GM19452 (cell line): ENCODE measurements around the gene PUM2.
"Not testable (repeated sequence)": the region's sequence is repeated elsewhere in the genome, so short reads cannot be mapped to it uniquely, and the experiment has no call there.

ENCODE experiments used
- ATAC-seq: cut with Tn5 transposase; IDR thresholded peaks from one replicate; pipeline ENCODE4 v1.9.1; 2021; ENCODE audit not compliant: unreplicated experiment

PUM2 gene

GRCh38 chr2:20235655-20236305, 114.9 kb downstream of the PUM2 start:
- no peak for ATAC-seq

GRCh38 chr2:20234597-20234996, 116.0 kb downstream of the PUM2 start:
- ATAC-seq, result not testable (repeated sequence)

- ATAC-seq, result no peak
Measured at GRCh38 chr2:20232837-20233207, 117.8 kb downstream of the PUM2 start.

- no peak for ATAC-seq
Measured at GRCh38 chr2:20231598-20232026, 119.0 kb downstream of the PUM2 start.

GRCh38 chr2:20231159-20231558, 119.5 kb downstream of the PUM2 start:
- ATAC-seq, result no peak

- no peak for ATAC-seq
Measured at GRCh38 chr2:20230114-20230425, 120.6 kb downstream of the PUM2 start.

- no peak for ATAC-seq
Measured at GRCh38 chr2:20229322-20230113, 121.1 kb downstream of the PUM2 start.

GRCh38 chr2:20227894-20228505, 122.6 kb downstream of the PUM2 start:
- ATAC-seq, result no peak

GRCh38 chr2:20226152-20226545, 124.5 kb downstream of the PUM2 start:
- ATAC-seq, result no peak

GRCh38 chr2:20225294-20226151, 125.1 kb downstream of the PUM2 start:
- ATAC-seq, result peak; percentile 52

- ATAC-seq, result no peak
Measured at GRCh38 chr2:20224716-20225293, 125.8 kb downstream of the PUM2 start, which contains the start of gene SDC1. Gene SDC1, minus strand, starts transcription at chr2:20225130. Its CDS starts 263 bp downstream, at chr2:20224867.

GRCh38 chr2:20224164-20224715, 126.4 kb downstream of the PUM2 start:
- ATAC-seq, result no peak

- ATAC-seq, result no peak
Measured at GRCh38 chr2:20223407-20224163, 127.1 kb downstream of the PUM2 start.

- no peak for ATAC-seq
Measured at GRCh38 chr2:20222769-20223406, 127.8 kb downstream of the PUM2 start.

GRCh38 chr2:20222014-20222768, 128.5 kb downstream of the PUM2 start:
- no peak for ATAC-seq

- ATAC-seq, result no peak
Measured at GRCh38 chr2:20221555-20221973, 129.1 kb downstream of the PUM2 start.

- no peak for ATAC-seq
Measured at GRCh38 chr2:20220806-20221554, 129.7 kb downstream of the PUM2 start.
